ENCODE results near the gene AVEN. TPM values are rescaled to one million over a fixed set of nuclear protein-coding genes. Genes with fewer than 3 reads are reported as not detected.
A peak's percentile ranks its signal among the peaks of the same experiment; 100 is the strongest.

AVEN gene, protein sequence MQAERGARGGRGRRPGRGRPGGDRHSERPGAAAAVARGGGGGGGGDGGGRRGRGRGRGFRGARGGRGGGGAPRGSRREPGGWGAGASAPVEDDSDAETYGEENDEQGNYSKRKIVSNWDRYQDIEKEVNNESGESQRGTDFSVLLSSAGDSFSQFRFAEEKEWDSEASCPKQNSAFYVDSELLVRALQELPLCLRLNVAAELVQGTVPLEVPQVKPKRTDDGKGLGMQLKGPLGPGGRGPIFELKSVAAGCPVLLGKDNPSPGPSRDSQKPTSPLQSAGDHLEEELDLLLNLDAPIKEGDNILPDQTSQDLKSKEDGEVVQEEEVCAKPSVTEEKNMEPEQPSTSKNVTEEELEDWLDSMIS
- total RNA-seq (10 to 100 TPM; 10.0 to 22.9 (median 15.3) TPM), polyA plus RNA-seq (10 to 100 TPM in 1 of 3 donors, 1 to 10 TPM in 2; 6.9 to 22.7 (median 9.2) TPM)
- long read RNA-seq, donor 1, transcript AVEN-201 (6 exons, 1,605 nt), result major isoform, 13 of 13 reads
- long read RNA-seq, donor 1, partial matches to known transcripts, result 0 of 13 reads
- long read RNA-seq, donor 1, other reads (novel, unspliced or antisense), result 0 of 13 reads
- long read RNA-seq, donor 2, transcript AVEN-201 (6 exons, 1,605 nt), result major isoform, 7 of 7 reads
- long read RNA-seq, donor 2, partial matches to known transcripts, result 0 of 7 reads
- long read RNA-seq, donor 2, other reads (novel, unspliced or antisense), result 0 of 7 reads
- long read RNA-seq, donor 3, partial matches to known transcripts, result 0 of 4 reads
- long read RNA-seq, donor 3, other reads (novel, unspliced or antisense), result 0 of 4 reads
- long read RNA-seq, donor 4, partial matches to known transcripts, result 1 of 1 reads
- long read RNA-seq, donor 4, other reads (novel, unspliced or antisense), result 0 of 1 reads
- long read RNA-seq, donor 5, transcript AVEN-201 (6 exons, 1,605 nt), result major isoform, 37 of 40 reads
- long read RNA-seq, donor 5, partial matches to known transcripts, result 0 of 40 reads
- long read RNA-seq, donor 5, other reads (novel, unspliced or antisense), result 3 of 40 reads
- long read RNA-seq, donor 6, partial matches to known transcripts, result 1 of 1 reads
- long read RNA-seq, donor 6, other reads (novel, unspliced or antisense), result 0 of 1 reads
- long read RNA-seq, donor 7, transcript AVEN-201 (6 exons, 1,605 nt), result major isoform, 5 of 5 reads
- long read RNA-seq, donor 7, partial matches to known transcripts, result 0 of 5 reads
- long read RNA-seq, donor 7, other reads (novel, unspliced or antisense), result 0 of 5 reads
- long read RNA-seq, donor 8, transcript AVEN-201 (6 exons, 1,605 nt), result major isoform, 13 of 18 reads
- long read RNA-seq, donor 8, partial matches to known transcripts, result 5 of 18 reads
- long read RNA-seq, donor 8, other reads (novel, unspliced or antisense), result 0 of 18 reads
- long read RNA-seq, donor 9, transcript AVEN-201 (6 exons, 1,605 nt), result major isoform, 8 of 8 reads
- long read RNA-seq, donor 9, partial matches to known transcripts, result 0 of 8 reads
- long read RNA-seq, donor 9, other reads (novel, unspliced or antisense), result 0 of 8 reads
- long read RNA-seq, donor 10, transcript AVEN-201 (6 exons, 1,605 nt), result major isoform, 5 of 5 reads
- long read RNA-seq, donor 10, partial matches to known transcripts, result 0 of 5 reads
- long read RNA-seq, donor 10, other reads (novel, unspliced or antisense), result 0 of 5 reads

DNA sequence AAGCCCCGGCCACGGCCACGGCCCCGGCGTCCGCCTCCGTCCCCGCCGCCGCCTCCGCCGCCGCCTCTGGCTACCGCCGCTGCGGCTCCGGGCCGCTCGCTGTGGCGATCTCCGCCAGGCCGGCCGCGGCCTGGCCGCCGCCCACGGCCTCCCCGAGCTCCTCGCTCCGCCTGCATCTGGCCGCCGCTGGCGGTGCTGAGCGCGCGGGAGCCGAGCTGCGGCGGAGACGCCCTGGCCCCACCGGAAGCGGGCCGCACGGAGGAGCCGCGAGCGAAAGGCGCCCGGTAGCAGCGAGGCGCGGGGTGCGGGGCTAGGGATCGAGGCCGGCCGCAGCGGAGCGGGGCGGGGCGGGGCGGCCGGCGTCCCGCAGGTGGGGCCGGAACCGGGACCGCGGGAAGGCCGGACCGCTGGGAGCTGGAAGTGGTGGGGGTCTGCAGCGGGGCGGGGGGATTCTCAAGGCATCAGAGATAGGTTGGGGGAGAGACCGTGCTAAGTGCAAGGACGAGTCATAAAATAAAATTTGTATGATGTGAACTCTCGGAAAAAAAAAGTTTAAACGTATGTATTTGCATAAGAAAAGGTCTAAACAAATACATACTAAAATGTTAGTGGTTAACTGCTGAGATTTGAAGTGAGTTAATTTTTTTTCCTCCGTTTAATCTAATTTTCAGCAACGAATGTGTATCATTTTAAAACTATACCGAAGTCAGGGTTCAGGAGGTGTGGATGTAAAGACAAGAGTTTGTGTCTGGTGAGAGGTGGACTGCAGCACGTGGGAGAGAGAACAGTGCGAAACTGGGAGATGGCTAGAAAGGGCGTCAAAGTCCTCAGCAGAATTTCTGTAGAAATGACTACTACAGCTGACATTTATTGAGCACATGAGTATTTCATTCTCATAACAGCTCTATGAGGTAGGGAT, at the start of gene AVEN:
AVEN (minus strand) TSS at position 334 of the 919 bp plus-strand sequence; CDS start at position 176, 158 bp downstream.
- DNase-seq, result peak in 6 of 7 donors; percentile 37 to 62 (median 45)
- WGBS, 4 donors, result 1 to 4% (median 2%) methylated on average over 16 to 82 of the region's 82 CpGs
- Histone ChIP-seq H3K9me3 (replicated peaks in 1 of 3) (no peaks in the 10 kb centered on the region), H3K4me3 (peak within 1 kb of the TSS; percentile 76 to 89 (median 80)), H3K27me3 (no peaks in the 10 kb centered on the region), H3K27ac (peak within 1 kb of the TSS; percentile 60 to 98 (median 91)), H3K36me3 (replicated peaks in 1 of 2) (no peaks in the 10 kb centered on the region), H3K4me1 (replicated peaks in 1 of 2) (peaks cover 0 to 19% of the 10 kb centered on the region in 2 donors)
- TF ChIP-seq, protein P1, sequence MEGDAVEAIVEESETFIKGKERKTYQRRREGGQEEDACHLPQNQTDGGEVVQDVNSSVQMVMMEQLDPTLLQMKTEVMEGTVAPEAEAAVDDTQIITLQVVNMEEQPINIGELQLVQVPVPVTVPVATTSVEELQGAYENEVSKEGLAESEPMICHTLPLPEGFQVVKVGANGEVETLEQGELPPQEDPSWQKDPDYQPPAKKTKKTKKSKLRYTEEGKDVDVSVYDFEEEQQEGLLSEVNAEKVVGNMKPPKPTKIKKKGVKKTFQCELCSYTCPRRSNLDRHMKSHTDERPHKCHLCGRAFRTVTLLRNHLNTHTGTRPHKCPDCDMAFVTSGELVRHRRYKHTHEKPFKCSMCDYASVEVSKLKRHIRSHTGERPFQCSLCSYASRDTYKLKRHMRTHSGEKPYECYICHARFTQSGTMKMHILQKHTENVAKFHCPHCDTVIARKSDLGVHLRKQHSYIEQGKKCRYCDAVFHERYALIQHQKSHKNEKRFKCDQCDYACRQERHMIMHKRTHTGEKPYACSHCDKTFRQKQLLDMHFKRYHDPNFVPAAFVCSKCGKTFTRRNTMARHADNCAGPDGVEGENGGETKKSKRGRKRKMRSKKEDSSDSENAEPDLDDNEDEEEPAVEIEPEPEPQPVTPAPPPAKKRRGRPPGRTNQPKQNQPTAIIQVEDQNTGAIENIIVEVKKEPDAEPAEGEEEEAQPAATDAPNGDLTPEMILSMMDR (IDR thresholded peaks at IDR 0.05), result no peak
- TF ChIP-seq POLR2A (IDR thresholded peaks at IDR 0.05), result no peak
- intact Hi-C loops (cut with DNase I), result no loop called here

- H3K4me3 ChIP-seq, result no peak overlapping the region
- no peaks in the 10 kb centered on the region for H3K27me3 ChIP-seq
- H3K27ac ChIP-seq, result no peak overlapping the region
- H3K36me3 ChIP-seq (replicated peaks in 1 of 2), result peaks cover 0 to 41% of the 10 kb centered on the region in 2 donors
- intact Hi-C loops (cut with DNase I), result no loop called here
- no peaks in the 10 kb centered on the region for H3K4me1 ChIP-seq (replicated peaks in 1 of 2)
- no peaks in the 10 kb centered on the region for H3K9me3 ChIP-seq (replicated peaks in 1 of 3)
- 84 to 94% (median 88%) methylated on average over 2 of the region's 2 CpGs for WGBS, 4 donors
- TF ChIP-seq POLR2A (IDR thresholded peaks at IDR 0.05), result no peak
- TF ChIP-seq, protein P1 (IDR thresholded peaks at IDR 0.05), result no peak
- no peak for DNase-seq
Measured at GRCh38 chr15:34085746-34086145, 46.7 kb upstream of the AVEN start.

GRCh38 chr15:34084086-34084485, 45.1 kb upstream of the AVEN start:
- peaks cover 0 to 35% of the 10 kb centered on the region in 2 donors for H3K36me3 ChIP-seq (replicated peaks in 1 of 2)
- WGBS, 4 donors, result 63 to 72% (median 67%) methylated on average over 7 of the region's 7 CpGs
- H3K27ac ChIP-seq, result no peak overlapping the region
- intact Hi-C loops (cut with DNase I), result no loop called here
- no peak overlapping the region for H3K4me3 ChIP-seq
- H3K4me1 ChIP-seq (replicated peaks in 1 of 2), result no peaks in the 10 kb centered on the region
- H3K9me3 ChIP-seq (replicated peaks in 1 of 3), result no peaks in the 10 kb centered on the region
- H3K27me3 ChIP-seq, result no peaks in the 10 kb centered on the region
- TF ChIP-seq POLR2A (IDR thresholded peaks at IDR 0.05), result no peak
- TF ChIP-seq, protein P1 (IDR thresholded peaks at IDR 0.05), result no peak
- DNase-seq, result peak in 6 of 7 donors; percentile 39 to 65 (median 56)
